Lower lobe of right lung (tissue), 2 donors: ENCODE results near the gene PSG7. TPM values are rescaled to one million over a fixed set of nuclear protein-coding genes. Genes with fewer than 3 reads are reported as not detected.
"Not testable (repeated sequence)": the region's sequence is repeated elsewhere in the genome, so short reads cannot be mapped to it uniquely, and the experiment has no call there.

Source experiments
- ATAC-seq, 2 donors: fragments of 200-7000 bp; cut with Tn5 transposase; one replicate each; pipeline ENCODE4 v1.9.1; 2020 to 2022; ENCODE audit warnings: mild to moderate bottlenecking in 2 of 2, moderate library complexity in 2 of 2
- DNase-seq: peaks from one replicate; pipeline ENCODE4 v3.0.0-alpha.2; 2020
- H3K27ac ChIP-seq: fragments of 200-600 bp; one replicate; pipeline ENCODE4 v1.8.0; 2022
- H3K27me3 ChIP-seq: fragments of 200-600 bp; one replicate; pipeline ENCODE4 v1.8.0; 2022; ENCODE audit warnings: low read depth
- H3K36me3 ChIP-seq: fragments of 200-600 bp; one replicate; pipeline ENCODE4 v1.8.0; 2022; ENCODE audit warnings: mild to moderate bottlenecking
- H3K4me1 ChIP-seq: fragments of 200-600 bp; one replicate; pipeline ENCODE4 v1.8.0; 2022
- H3K4me3 ChIP-seq: fragments of 200-600 bp; one replicate; pipeline ENCODE4 v1.8.0; 2022; ENCODE audit warnings: mild to moderate bottlenecking
- H3K9me3 ChIP-seq: fragments of 200-600 bp; one replicate; pipeline ENCODE4 v1.8.0; 2022
- intact Hi-C: fragments of 100-400 bp; cut with DNase I; formaldehyde crosslinking; loops from one replicate; pipeline ENCODE4 v1.11.0; 2022
- total RNA-seq: library from RNA; stranded (reverse); fragmentation: NEBNext Ultra II Directional; extraction: Animal tissue kit (Norgen Biotek cat#: 25700); gene quantifications from one replicate; pipeline ENCODE4 v1.2.1, GENCODE V29; 2021
- TF ChIP-seq, protein P1 (sequence below): fragments of 200-600 bp; IDR thresholded peaks from one replicate; pipeline ENCODE4 v1.8.0; 2022; ENCODE audit warnings: antibody characterized with exemption, mild to moderate bottlenecking
- donor health status: DM: no; HTN: yes; CAD: no; lungs with severe emphysema.

Gene PSG7
- total RNA-seq, 1 donor from 2014 or later = not detected

DNA sequence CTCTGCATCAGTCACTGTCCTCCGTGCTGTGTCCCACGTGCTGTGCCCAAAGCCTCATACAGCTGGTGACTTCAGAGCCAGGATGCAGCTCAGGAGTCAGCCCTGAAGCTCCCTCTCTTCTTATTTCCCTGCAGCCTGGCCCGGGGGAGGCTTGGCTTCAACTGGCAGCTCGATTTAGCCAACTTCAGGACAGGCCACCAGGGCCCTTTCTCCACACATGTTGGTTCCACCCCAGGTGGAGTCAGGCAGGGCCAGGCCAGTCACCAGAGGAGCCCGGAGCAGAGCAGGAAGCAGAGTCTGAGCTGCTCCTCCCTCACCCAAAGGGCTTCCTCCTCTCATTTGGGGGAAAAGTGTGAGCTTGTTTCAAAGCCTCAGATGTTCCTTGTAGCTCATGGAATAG, 30.8 kb downstream of the PSG7 start:
- H3K4me1 ChIP-seq, H3K9me3 ChIP-seq, DNase-seq, ATAC-seq, intact Hi-C loops, H3K36me3 ChIP-seq, H3K27ac ChIP-seq, H3K4me3 ChIP-seq, H3K27me3 ChIP-seq: not testable (repeated sequence)

GRCh38 chr19:42900561-42900960, 36.4 kb downstream of the PSG7 start:
- H3K27me3 ChIP-seq, H3K4me1 ChIP-seq, intact Hi-C loops, ATAC-seq, H3K4me3 ChIP-seq, DNase-seq, H3K9me3 ChIP-seq, H3K27ac ChIP-seq, H3K36me3 ChIP-seq: not testable (repeated sequence)

GRCh38 chr19:42899674-42900073, 37.3 kb downstream of the PSG7 start:
- ATAC-seq, H3K9me3 ChIP-seq, intact Hi-C loops, H3K27me3 ChIP-seq, H3K4me3 ChIP-seq, H3K27ac ChIP-seq, DNase-seq, H3K4me1 ChIP-seq, H3K36me3 ChIP-seq: not testable (repeated sequence)

GRCh38 chr19:42899110-42899509, 37.9 kb downstream of the PSG7 start:
- intact Hi-C loops, ATAC-seq, H3K9me3 ChIP-seq: not testable (repeated sequence)

GRCh38 chr19:42898656-42899055, 38.4 kb downstream of the PSG7 start:
- intact Hi-C loops, H3K9me3 ChIP-seq, H3K4me3 ChIP-seq, H3K27me3 ChIP-seq, DNase-seq, H3K36me3 ChIP-seq, H3K4me1 ChIP-seq, H3K27ac ChIP-seq, ATAC-seq: not testable (repeated sequence)

More at GRCh38 chr19:42899110-42899509, 37.9 kb downstream of the PSG7 start:
- not testable (repeated sequence) for H3K27me3 ChIP-seq, H3K4me1 ChIP-seq, H3K36me3 ChIP-seq, H3K4me3 ChIP-seq, DNase-seq, H3K27ac ChIP-seq

GRCh38 chr19:42897729-42898128, 39.3 kb downstream of the PSG7 start:
- intact Hi-C loops, DNase-seq, H3K4me3 ChIP-seq, H3K27ac ChIP-seq, H3K36me3 ChIP-seq, H3K4me1 ChIP-seq, ATAC-seq, H3K27me3 ChIP-seq, H3K9me3 ChIP-seq: not testable (repeated sequence)

DNA sequence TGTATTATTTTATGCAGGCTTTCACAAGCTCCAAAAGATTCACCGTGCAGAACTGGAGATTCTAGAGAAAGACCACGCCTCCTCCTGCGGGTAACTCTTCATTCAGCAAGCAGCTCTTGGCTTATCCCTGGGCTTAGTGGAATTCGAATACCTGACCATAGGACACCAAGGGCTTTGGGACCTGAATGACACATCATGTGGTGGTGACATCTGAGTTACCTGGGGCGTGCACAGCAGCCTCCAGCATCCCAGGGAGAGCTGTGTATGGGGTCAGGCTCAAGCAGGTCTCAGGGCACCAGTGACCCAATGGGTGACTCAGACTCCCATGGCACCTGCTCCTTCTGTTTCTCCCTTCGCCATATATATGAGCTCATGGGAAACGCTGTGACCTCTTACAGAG, 46.6 kb downstream of the PSG7 start:
- H3K4me1 ChIP-seq, ATAC-seq, intact Hi-C loops, H3K27ac ChIP-seq, H3K36me3 ChIP-seq, H3K27me3 ChIP-seq, H3K4me3 ChIP-seq, H3K9me3 ChIP-seq, DNase-seq: not testable (repeated sequence)

DNA sequence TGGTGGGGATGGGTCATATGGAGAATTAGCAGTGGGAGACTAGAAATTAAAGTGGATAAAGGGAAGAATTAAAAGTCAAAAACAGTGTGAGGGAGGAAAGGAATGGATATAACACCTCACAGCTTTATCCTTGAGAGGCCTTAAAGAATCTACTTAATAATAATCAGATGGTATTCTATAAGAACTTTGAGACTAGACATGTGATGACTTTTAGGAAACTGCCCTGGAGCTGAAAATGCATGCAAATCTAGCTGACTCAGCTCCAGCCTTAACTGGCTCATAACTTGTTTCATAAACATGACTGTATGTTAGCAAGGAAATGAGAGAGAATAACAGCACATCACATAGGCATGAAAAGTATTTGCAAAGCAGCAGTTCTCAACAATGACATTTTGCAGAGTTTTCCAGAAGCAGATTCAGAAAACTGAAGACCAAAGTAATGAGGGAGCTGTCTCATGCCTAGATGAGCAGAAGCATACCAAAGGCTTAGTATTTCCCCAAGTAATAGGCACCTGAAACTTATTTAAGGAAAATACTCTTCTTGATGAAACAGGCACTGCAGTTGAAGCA, 49.0 kb downstream of the PSG7 start:
- H3K4me1 ChIP-seq, DNase-seq, ATAC-seq, H3K27ac ChIP-seq, intact Hi-C loops, H3K9me3 ChIP-seq, H3K4me3 ChIP-seq, H3K36me3 ChIP-seq: not testable (repeated sequence)
- H3K27me3 ChIP-seq = peaks cover 11% of the 10 kb centered on the region

DNA sequence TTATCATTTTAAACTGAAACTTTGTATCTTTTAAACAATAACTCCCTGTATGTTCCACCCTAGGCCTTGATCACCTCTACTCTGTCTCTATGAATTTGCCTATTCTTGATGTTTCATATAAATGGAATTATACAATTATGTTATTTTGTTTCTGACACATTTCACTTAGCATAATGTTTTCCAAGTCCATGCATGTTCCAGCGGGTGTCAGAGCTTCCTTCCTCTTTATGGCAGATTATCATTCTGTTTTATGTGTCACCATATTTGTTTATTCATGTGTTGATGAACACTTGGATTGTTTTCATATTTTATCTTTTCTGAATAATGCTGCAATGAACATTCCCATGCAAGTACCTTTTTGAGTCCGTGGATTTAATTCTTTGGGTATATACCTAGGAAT, 54.3 kb downstream of the PSG7 start:
- ATAC-seq, H3K4me3 ChIP-seq, H3K4me1 ChIP-seq, intact Hi-C loops, H3K27ac ChIP-seq, H3K36me3 ChIP-seq, DNase-seq, H3K9me3 ChIP-seq: not testable (repeated sequence)
- H3K27me3 ChIP-seq = peaks cover 11% of the 10 kb centered on the region

- intact Hi-C loops, H3K4me3 ChIP-seq, ATAC-seq, H3K4me1 ChIP-seq, DNase-seq, H3K9me3 ChIP-seq, H3K27ac ChIP-seq, H3K36me3 ChIP-seq: not testable (repeated sequence)
- peaks cover 11% of the 10 kb centered on the region for H3K27me3 ChIP-seq
Observed at GRCh38 chr19:42882010-42882409, 55.0 kb downstream of the PSG7 start.

GRCh38 chr19:42881279-42881678, 55.7 kb downstream of the PSG7 start:
- H3K27ac ChIP-seq = not testable (repeated sequence)

GRCh38 chr19:42880621-42881020, 56.4 kb downstream of the PSG7 start:
- intact Hi-C loops, ATAC-seq, H3K27ac ChIP-seq, H3K36me3 ChIP-seq, H3K4me1 ChIP-seq, DNase-seq, H3K4me3 ChIP-seq, H3K9me3 ChIP-seq: not testable (repeated sequence)
- peaks cover 11% of the 10 kb centered on the region for H3K27me3 ChIP-seq

More at GRCh38 chr19:42881279-42881678, 55.7 kb downstream of the PSG7 start:
- H3K9me3 ChIP-seq, intact Hi-C loops, H3K4me3 ChIP-seq, H3K36me3 ChIP-seq, DNase-seq, ATAC-seq, H3K4me1 ChIP-seq: not testable (repeated sequence)
- TF ChIP-seq, protein P1, sequence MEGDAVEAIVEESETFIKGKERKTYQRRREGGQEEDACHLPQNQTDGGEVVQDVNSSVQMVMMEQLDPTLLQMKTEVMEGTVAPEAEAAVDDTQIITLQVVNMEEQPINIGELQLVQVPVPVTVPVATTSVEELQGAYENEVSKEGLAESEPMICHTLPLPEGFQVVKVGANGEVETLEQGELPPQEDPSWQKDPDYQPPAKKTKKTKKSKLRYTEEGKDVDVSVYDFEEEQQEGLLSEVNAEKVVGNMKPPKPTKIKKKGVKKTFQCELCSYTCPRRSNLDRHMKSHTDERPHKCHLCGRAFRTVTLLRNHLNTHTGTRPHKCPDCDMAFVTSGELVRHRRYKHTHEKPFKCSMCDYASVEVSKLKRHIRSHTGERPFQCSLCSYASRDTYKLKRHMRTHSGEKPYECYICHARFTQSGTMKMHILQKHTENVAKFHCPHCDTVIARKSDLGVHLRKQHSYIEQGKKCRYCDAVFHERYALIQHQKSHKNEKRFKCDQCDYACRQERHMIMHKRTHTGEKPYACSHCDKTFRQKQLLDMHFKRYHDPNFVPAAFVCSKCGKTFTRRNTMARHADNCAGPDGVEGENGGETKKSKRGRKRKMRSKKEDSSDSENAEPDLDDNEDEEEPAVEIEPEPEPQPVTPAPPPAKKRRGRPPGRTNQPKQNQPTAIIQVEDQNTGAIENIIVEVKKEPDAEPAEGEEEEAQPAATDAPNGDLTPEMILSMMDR = peak; percentile 28
- H3K27me3 ChIP-seq = peaks cover 11% of the 10 kb centered on the region
